Omental fat pad (tissue), 4 donors: ENCODE measurements around the gene IFT43. TPM values are rescaled to one million over a fixed set of nuclear protein-coding genes. Genes with fewer than 3 reads are reported as not detected.

Source experiments
- ATAC-seq: fragments of 150-250 bp; one replicate; pipeline ENCODE4 v1.9.1; 2016; ENCODE audit warnings: mild to moderate bottlenecking, moderate library complexity; ENCODE audit not compliant: low FRiP score
- DNase-seq: peaks from one replicate; pipeline ENCODE4 v3.0.0-alpha.2; 2019; ENCODE audit warnings: low spot score
- CTCF ChIP-seq, 3 donors: fragments of 450-650 bp; IDR thresholded peaks; one replicate each; pipeline ENCODE4 v1.5.1; 2016 to 2017; ENCODE audit warnings: antibody characterized with exemption in 3 of 3, mild to moderate bottlenecking in 3 of 3, moderate library complexity in 2 of 3
- total RNA-seq, 4 donors: library from RNA; depleted of rRNA; stranded (reverse); fragments of >200 nt; gene quantifications; one replicate each; pipeline ENCODE4 v1.1.0, GENCODE V29; 2016

Gene IFT43
- total RNA-seq, 4 donors from 2014 or later: 28.7 to 38.8 (median 32.4) TPM

- no peak for TF ChIP-seq CTCF (IDR thresholded peaks at IDR 0.05)
- ATAC-seq (no peak), DNase-seq (no peak)
These were observed 14.6 kb upstream of the IFT43 start for GRCh38 chr14:75970989-75971388.

GRCh38 chr14:75971509-75971908 is 14.1 kb upstream of the IFT43 start:
- ATAC-seq: no peak
- DNase-seq: no peak
- TF ChIP-seq CTCF (IDR thresholded peaks at IDR 0.05): no peak

- DNase-seq: no peak
- TF ChIP-seq CTCF (IDR thresholded peaks at IDR 0.05): no peak
- ATAC-seq: no peak
These were observed 12.7 kb upstream of the IFT43 start for GRCh38 chr14:75972801-75973421.

GRCh38 chr14:75976826-75977581 is 8.6 kb upstream of the IFT43 start:
- ATAC-seq (no peak), DNase-seq (no peak)
- TF ChIP-seq CTCF (IDR thresholded peaks at IDR 0.05): no peak

GRCh38 chr14:75977582-75977943 is 8.0 kb upstream of the IFT43 start:
- TF ChIP-seq CTCF (IDR thresholded peaks at IDR 0.05): no peak
- DNase-seq (no peak), ATAC-seq (no peak)

- DNase-seq (no peak), ATAC-seq (no peak)
- TF ChIP-seq CTCF (IDR thresholded peaks at IDR 0.05): no peak
These were observed 7.3 kb upstream of the IFT43 start for GRCh38 chr14:75978249-75978731.
